MCF 10A (cell line): Measurements from ENCODE around the gene MAGOH. TPM values are rescaled to one million over a fixed set of nuclear protein-coding genes. Genes with fewer than 3 reads are reported as not detected.

Experiments
- BruUV-seq: library from RNA; stranded (reverse); fragments of 400-500 nt; replicated peaks from 2 replicates; lab custom pipeline; 2021; lab: Mats Ljungman, UMichigan
- CTCF ChIA-PET: fragments of 300-600 bp; sonication (Branson Sonifier 250); formaldehyde crosslinking; extraction: SDS; loops from one replicate; lab custom pipeline; 2021; ENCODE audit warnings: antibody characterized with exemption, inconsistent platforms; lab: Yijun Ruan, JAX
- POLR2A ChIA-PET: fragments of 300-600, 350-650 bp; sonication (Branson Sonifier 250); formaldehyde crosslinking; extraction: SDS; loops from one replicate; lab custom pipeline; 2020; ENCODE audit warnings: antibody characterized with exemption, inconsistent platforms; lab: Yijun Ruan, JAX
- DNase-seq: peaks from one replicate; pipeline ENCODE4 v3.0.0-alpha.2; 2018; ENCODE audit not compliant: unreplicated experiment
- H3K27ac Mint-ChIP-seq: one replicate; pipeline ENCODE4 v1.8.0; 2022; ENCODE audit warnings: mild to moderate bottlenecking, low read depth, mixed read lengths; ENCODE audit not compliant: unreplicated experiment
- H3K27me3 Mint-ChIP-seq: one replicate; pipeline ENCODE4 v1.8.0; 2022; ENCODE audit warnings: mixed read lengths; ENCODE audit not compliant: insufficient read depth, unreplicated experiment
- H3K36me3 Mint-ChIP-seq: one replicate; pipeline ENCODE4 v1.8.0; 2022; ENCODE audit warnings: mild to moderate bottlenecking, moderate library complexity, mixed read lengths; ENCODE audit not compliant: insufficient read depth, unreplicated experiment
- H3K4me1 Mint-ChIP-seq: one replicate; pipeline ENCODE4 v1.8.0; 2022; ENCODE audit warnings: mixed read lengths; ENCODE audit not compliant: insufficient read depth, unreplicated experiment
- H3K4me3 Mint-ChIP-seq: one replicate; pipeline ENCODE4 v1.8.0; 2022; ENCODE audit warnings: mild to moderate bottlenecking, moderate library complexity, mixed read lengths; ENCODE audit not compliant: unreplicated experiment
- H3K9me3 Mint-ChIP-seq: one replicate; pipeline ENCODE4 v1.8.0; 2022; ENCODE audit warnings: mixed read lengths; ENCODE audit not compliant: unreplicated experiment
- CTCF ChIP-seq: fragments of 200-600 bp; IDR thresholded peaks from one replicate; pipeline ENCODE4 v1.8.0; 2022; ENCODE audit warnings: antibody characterized with exemption, mild to moderate bottlenecking; ENCODE audit not compliant: unreplicated experiment
- intact Hi-C: fragments of 100-400 bp; cut with micrococcal nuclease; formaldehyde crosslinking; loops from 2 replicates; pipeline ENCODE4 v1.14.1; 2022
- total RNA-seq: library from RNA; stranded (reverse); gene quantifications from 2 replicates; pipeline ENCODE4 v1.2.3, GENCODE V29; 2022

Gene MAGOH
- total RNA-seq, 1 experiment from 2014 or later: 68.2 TPM

- peak; percentile 34 for DNase-seq
- POLR2A ChIA-PET: no interaction called here
- Mint-ChIP-seq H3K4me1 (no peaks in the 10 kb centered on the region), H3K36me3 (peaks cover 26% of the 10 kb centered on the region), H3K27me3 (no peaks in the 10 kb centered on the region), H3K4me3 (no peak overlapping the region), H3K27ac (no peak overlapping the region), H3K9me3 (no peaks in the 10 kb centered on the region)
- CTCF ChIA-PET: interaction anchor here (0.7 to 3.4 kb wide), 9 partner anchors 8 to 428 kb away, joined by 3 to 26 read pairs (median 4); no protein-coding TSS in a partner anchor
- TF ChIP-seq CTCF: peak; percentile 25
- no TSS peak for BruUV-seq
- intact Hi-C loops: no loop called here
Measured at GRCh38 chr1:53266038-53266437, 27.7 kb upstream of the MAGOH start.

DNA sequence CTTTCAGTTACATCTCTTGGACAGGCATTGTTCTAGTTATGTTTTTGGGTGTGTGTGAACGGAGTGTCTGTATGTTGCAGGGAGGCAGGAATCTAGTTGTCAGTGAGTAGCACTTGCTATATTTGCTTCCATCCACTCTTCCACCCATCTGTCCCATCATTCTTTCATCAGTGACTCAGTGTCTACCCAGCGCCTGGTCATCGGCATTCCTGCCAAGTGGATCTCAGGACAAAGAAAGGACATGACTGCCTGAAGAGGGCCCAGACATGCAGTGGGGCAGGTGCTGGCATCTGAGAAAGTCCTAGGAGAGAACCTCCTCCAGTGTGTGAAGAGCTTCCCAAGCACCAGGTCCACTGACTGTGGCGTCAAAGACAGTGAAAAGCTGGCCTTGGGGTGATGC is 27.3 kb upstream of the MAGOH start:
- no TSS peak for BruUV-seq
- TF ChIP-seq CTCF: no peak
- H3K36me3 Mint-ChIP-seq: peaks cover 26% of the 10 kb centered on the region
- DNase-seq: no peak
- no peaks in the 10 kb centered on the region for H3K9me3 Mint-ChIP-seq
- H3K27me3 Mint-ChIP-seq: no peaks in the 10 kb centered on the region
- intact Hi-C loops: no loop called here
- no peak overlapping the region for H3K4me3 Mint-ChIP-seq
- ChIA-PET CTCF (interaction anchor here (0.8 to 3.4 kb wide), 8 partner anchors 7 to 209 kb away, joined by 3 to 26 read pairs (median 4); no protein-coding TSS in a partner anchor), POLR2A (no interaction called here)
- no peaks in the 10 kb centered on the region for H3K4me1 Mint-ChIP-seq
- no peak overlapping the region for H3K27ac Mint-ChIP-seq

GRCh38 chr1:53264048-53264447 is 25.7 kb upstream of the MAGOH start:
- BruUV-seq: no TSS peak
- Mint-ChIP-seq H3K27me3 (no peaks in the 10 kb centered on the region), H3K4me3 (no peak overlapping the region), H3K9me3 (no peaks in the 10 kb centered on the region), H3K27ac (no peak overlapping the region), H3K4me1 (no peaks in the 10 kb centered on the region), H3K36me3 (peaks cover 21% of the 10 kb centered on the region)
- no peak for DNase-seq
- POLR2A ChIA-PET: interaction anchor here (0.6 kb wide), 1 partner anchor 42 kb away, joined by 3 read pairs; no protein-coding TSS in a partner anchor
- intact Hi-C loops: no loop called here
- no peak for TF ChIP-seq CTCF
- CTCF ChIA-PET: interaction anchor here (0.6 to 2.0 kb wide), 2 partner anchors 11 to 17 kb away, joined by 3 to 4 read pairs; no protein-coding TSS in a partner anchor

GRCh38 chr1:53262000-53262399 is 23.7 kb upstream of the MAGOH start:
- no peaks in the 10 kb centered on the region for H3K27me3 Mint-ChIP-seq
- TF ChIP-seq CTCF: no peak
- no peak overlapping the region for H3K27ac Mint-ChIP-seq
- intact Hi-C loops: no loop called here
- H3K4me1 Mint-ChIP-seq: no peaks in the 10 kb centered on the region
- CTCF ChIA-PET: interaction anchor here (0.9 to 1.7 kb wide), 2 partner anchors 17 to 132 kb away, joined by 5 to 7 read pairs; no protein-coding TSS in a partner anchor
- H3K9me3 Mint-ChIP-seq: no peaks in the 10 kb centered on the region
- POLR2A ChIA-PET: no interaction called here
- BruUV-seq: no TSS peak
- no peak overlapping the region for H3K4me3 Mint-ChIP-seq
- no peak for DNase-seq
- H3K36me3 Mint-ChIP-seq: peaks cover 22% of the 10 kb centered on the region
